HuH-7.5 (cell line): ENCODE measurements around the gene CACNA2D3.

Experiments used
- DNase-seq: peaks from one replicate; pipeline ENCODE4 v3.0.0; 2011; ENCODE audit warnings: low spot score

CACNA2D3 gene

DNA sequence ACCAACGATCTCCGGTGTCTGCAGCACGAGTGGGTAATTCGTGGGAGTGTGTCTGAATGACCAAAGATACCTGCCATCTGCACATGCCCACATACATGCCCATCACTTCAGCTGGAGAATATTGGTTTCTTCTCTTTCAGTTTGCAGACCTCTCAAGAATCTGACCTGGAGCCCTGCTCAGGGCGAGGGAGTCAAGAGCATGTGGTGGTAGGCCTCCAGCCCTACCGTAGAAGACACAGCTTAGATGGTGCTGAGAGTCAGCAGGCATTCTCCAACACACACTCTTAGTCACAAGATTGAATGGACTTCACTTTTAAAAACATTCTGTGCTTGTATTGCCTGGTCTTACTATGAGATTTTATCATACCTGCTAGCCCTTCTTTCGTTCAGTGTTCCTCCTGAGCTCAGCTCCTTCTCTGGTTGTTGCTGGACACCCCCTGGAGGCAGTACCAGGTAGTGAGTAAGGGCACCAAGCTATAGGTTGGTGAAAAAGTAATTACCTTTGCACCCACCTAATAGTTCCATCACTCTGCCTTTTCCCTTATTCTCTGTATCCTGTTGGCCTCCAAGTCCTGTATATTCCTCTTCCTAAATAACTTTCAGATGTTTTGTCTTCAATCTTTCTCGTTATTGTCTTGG, 252.0 kb downstream of the CACNA2D3 start:
- DNase-seq: peak; percentile 10

DNA sequence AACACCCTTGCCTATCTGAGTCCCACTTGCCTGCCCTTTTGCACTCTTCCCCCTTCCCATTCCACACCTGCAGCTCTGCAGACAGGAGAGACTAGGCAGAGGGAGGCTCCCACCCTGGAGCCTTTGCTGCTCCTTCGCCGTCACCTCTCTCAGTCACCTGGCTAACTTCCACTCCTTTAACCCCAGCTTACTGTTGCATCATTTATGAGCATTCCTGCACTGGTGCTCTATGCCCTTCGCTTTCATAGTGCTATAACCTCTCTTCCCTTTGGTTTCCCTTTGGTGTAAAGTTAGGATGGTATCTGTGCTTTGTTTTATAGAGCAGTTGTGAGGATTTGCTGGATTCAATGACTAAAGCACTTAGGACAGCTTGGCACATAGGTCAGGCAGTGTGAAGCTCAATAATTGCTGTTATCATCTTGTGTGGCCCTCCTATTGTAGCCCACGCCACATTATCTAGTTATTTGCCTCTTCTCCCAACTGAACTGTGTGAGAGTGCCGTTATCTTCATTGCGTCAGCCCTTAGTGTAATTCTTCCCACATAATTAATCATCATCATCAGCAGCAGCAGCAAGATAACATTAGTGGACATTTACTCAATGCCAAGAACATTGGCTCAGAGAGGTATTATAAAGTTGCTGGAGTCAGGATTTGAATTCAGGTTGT, 253.9 kb downstream of the CACNA2D3 start:
- no peak for DNase-seq

DNA sequence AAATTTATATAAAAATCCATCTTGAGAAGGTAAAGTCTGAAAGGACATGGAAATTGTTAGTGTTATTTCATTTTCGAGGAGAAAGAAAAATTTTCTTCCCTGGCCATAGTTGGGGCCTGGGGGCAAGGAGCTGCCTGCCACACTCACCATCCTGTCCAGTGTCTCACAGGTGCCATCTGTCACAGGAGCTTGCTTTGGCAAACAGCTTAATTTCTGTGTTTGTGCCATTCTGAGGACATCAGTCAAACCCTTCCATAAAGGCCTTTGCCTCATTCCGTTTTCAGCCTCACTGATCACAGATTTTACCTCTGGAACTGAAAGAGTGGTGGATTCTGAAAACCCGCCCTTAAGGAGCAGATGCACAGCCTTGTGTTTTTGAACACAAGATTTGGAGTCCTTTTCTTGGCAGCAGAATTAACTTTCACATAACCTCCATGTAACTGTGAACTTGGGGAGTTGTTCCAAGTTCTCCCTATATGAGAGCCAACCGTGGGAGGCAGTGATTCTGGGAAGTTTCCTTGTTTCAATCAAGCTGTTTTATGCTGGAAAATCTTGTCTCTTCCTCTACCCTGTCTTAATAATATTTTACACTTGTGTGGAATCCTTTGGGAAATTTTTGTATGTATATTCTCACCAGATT, 254.7 kb downstream of the CACNA2D3 start:
- DNase-seq: no peak

DNA sequence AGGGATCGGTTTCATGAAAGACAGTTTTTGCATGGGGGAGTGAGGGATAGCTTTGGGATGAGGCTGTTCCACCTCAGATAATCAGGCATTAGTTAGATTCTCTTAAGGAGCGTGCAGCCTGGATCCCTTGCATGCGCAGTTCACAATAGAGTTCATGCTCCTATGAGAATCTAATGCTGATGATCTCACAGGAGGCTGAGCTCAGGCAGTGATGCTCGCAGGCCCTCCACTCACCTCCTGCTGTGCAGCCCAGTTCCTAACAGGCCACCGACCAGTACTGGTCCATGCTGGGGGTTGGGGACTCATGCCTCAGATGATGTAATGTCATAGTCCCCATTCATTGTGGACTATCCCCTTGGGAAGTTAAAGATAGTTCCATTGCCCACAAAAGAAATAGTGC, 255.8 kb downstream of the CACNA2D3 start:
- DNase-seq: no peak

DNA sequence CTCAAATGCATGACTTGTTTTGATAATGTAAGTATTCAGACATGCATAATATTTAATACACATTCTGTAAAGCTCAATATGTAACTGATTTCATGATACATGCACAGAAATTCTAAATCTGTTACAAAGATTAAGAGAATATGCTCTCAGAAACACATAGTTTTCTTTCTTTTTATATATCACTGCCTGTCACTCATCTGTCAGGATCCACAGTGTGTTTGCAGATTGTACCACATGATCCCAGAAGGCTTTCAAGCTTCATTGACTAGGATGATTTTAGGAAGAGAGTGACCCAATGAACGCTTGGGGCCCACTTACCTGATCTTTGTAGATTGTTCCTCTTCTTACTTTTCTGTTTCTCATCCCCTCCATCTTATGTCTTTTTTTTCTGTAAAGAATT, 261.9 kb downstream of the CACNA2D3 start:
- no peak for DNase-seq

DNA sequence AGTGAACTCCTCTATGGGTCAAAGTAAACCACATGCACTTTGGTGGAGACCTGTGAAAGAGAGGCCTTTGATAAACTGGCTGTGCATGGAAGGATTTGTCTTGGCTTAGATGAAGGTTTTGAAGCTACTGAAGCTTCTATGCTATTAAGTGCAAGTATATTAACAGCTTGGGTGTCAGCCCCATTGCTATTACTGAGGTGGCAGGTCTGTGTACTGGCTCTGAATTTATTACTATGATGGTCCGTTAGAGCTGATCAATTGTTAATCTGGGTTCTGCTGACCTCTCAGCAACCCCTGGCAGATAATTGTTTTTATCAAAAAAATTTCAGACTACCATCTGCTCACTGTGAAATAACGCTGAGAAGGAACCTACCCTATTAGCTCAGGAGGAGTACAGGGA, 268.2 kb downstream of the CACNA2D3 start:
- no peak for DNase-seq

DNA sequence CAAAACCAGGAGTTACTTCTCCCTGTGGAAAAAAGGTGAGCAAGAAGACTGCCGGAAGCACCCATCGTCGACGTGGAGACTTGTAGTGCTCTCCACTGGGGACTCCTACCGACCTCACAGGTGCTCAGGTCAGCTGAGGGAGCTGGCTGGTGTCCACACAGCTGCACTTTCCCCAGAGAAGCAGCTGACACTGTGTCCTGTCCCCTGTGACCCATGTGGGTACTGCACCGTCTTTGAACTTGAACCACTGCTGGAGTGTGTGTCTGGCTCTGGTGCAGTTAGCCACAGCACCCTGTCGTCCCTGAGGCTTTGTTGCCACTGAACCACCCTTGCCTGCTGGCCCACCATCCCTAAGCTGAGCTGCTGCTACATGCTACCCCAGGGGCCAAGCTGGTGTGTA, 270.8 kb downstream of the CACNA2D3 start:
- no peak for DNase-seq

DNA sequence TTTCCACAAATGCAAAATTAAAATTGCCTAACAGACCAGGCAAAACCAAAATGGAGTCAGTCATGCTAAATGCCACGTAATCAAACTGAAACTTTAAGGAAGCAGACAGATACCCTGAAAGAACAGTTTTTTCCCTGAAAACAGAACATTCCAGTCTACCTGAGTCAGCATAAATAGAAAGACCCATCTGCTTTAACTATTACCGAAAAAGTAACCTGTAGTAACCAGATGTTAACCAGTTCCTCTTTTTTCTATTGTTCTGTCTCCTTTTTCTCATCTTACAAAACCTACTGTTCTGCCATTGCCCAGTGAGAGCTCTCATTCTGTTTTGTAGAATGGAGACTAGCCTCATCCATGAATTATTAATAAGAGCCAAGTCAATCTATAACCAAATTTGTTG, 286.0 kb downstream of the CACNA2D3 start:
- DNase-seq: no peak

DNA sequence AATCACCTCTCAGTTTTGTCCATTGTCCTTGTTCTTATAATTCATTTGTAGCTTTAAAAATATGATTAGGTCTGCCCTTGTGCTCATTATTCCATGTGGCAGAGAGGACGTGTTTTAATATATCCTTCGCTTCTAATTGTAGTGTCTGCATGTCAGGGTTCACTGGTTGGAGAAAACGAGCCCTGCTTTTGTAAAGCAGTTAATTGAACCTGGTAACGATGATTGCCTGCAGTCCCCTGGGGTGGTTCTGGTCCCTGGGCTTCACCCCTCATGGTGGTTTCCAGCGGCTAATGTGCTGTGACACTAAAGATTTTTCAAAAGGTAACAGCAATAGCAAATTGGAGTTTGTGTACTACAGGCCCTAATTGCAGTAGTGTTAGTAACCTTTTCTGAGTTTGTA, 299.6 kb downstream of the CACNA2D3 start:
- no peak for DNase-seq

DNA sequence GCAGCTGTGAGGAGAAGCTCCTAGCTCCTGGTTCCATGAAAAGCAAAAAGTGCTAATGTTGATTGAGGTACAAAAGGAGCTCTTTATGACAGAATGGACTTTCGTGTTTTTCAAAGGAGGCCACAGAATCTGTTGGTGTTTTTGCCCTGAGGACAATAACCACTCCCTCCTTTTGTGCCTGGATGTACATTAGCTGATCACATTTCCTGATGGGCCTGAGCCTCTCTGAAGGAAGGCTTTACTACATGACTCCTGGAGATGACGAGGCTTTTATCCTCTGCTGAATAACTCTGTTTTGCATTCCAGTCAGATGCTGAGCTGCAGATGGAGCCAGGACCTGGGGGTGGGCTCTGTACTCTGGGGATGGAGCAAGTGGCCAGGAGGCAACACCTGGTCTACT, 301.9 kb downstream of the CACNA2D3 start:
- no peak for DNase-seq

DNA sequence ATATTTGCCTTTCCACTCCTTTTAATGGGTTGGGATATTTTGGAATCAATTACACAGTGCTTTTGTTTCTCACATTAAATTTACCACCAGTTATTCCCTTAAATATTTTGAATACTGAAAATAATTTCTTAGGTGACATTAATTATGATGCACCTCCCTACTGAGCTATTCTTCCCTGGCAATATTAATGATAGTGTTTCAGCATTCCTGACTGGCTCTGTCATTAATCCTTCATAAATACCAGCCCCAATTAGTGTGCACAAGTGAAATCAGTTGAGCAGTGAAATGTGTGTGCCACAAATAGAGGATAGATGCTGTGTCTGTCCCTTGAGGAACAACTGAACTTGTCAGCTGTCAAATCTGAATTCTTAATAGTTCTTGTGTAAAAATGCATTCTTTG, 304.0 kb downstream of the CACNA2D3 start:
- DNase-seq: no peak

DNA sequence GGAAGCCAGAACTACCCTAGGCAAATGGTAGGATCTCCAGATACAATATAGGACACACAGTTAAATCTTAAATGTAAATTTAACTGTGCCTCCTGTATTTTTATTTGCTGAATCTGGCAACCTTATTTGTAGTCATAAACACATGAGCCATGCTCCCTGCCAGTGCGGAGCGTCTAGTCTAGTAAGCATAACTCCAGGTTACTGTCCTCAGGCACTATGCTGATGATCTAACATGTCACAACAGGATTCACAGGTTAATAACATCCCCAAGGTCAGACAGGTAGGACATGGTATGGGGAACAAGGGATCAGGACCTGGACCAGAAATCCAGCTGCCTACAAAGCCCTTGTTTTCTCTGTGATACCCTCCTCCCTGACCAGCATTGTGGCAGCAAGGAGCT, 305.1 kb downstream of the CACNA2D3 start:
- no peak for DNase-seq

DNA sequence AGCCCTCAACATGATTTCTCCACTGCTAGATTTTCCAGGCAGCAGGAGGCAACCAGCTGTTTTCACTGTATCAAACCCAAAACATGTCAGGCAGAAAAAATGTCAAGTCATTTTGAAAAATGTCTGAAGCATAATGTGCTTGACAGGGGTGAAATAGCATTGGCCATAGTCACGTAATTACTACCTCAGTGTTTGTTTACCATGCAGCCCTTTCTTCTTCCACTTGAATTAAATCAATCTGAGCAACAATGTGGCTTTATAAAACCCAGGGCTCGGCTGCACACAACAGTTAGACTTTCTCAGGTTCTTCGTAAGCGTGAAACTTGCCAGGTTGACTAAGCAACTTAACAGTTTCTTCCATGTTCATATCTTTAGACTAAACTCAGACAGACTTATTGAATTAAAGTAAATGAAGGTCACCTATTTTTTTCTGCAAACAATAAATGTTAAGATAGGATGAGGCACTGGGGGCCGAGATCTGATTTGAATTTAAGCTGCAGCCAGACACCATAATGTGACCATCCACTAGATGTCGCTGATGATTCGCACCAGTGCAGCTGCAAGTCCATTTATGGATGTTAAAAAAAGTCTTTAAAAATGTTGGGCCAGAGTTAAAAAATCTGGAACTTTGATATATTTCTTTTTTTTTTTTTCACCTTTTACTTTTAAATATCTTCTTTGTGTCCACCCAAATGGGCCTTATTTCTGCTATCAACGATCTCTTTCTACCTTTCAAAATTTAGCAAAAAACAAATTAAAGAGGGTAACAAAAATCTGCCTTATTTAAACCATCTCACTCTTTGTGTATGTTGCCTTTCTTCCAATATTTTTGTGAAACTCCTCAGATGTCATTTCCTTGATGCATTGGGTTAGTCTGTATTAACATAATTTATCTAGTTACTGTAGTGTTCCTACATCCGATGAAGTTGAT, 305.9 kb downstream of the CACNA2D3 start:
- no peak for DNase-seq

DNA sequence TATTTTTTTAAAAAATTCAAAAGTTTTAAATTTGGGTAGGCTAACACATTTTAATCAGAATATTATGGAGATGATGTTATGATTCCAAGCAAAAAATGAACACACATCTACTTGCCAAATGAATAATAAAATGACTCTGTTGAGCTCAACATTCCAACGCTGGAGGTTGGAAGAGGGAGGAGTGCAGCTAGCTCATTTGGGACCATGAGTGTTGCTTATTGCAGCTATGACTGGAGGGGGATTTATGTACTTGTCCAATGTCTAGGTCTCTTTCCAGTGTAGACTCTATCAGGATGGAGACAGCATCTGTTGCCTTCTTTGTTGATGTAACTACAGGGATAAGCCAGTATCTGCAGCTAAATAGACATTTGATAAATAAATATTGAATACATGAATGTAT, 310.6 kb downstream of the CACNA2D3 start:
- DNase-seq: no peak

DNA sequence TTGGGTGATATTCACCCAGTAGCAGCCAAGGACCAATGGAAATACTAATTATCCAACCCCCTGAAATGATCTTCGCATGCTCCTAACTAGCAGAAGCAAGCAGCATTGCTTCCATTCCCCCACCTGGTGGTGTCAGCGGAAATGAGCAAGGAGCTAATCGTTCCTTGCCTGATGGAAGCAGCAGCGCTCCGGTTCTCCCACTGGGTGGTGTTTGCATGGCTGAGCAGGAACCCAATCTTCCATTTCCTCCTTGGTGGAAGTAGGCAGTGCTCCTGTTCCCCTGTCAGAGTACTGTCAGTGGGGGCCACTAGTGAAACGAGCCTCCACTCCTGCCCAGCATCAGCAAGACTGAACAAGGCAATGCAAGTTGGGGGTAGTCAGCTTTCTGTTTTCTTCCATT, 311.5 kb downstream of the CACNA2D3 start:
- DNase-seq: no peak

DNA sequence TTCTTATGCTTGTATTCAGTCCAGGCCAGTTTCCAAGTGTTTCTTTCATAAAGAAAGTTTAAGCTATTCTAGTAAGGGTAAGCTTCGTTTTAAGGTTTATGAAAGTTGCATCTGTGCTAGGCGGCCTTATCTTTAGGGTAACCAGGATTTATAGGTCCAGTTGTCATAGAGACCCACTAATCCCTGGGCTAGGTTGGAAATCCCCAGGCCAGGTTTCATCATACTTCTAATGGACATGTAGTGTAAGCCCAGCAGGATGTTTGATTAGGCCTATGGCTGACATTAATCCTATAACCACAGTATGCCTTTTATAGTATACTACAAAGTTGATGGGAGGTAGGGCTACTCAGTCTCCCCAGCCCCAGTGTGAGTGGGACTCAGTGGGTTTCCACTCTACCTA, 312.4 kb downstream of the CACNA2D3 start:
- no peak for DNase-seq

DNA sequence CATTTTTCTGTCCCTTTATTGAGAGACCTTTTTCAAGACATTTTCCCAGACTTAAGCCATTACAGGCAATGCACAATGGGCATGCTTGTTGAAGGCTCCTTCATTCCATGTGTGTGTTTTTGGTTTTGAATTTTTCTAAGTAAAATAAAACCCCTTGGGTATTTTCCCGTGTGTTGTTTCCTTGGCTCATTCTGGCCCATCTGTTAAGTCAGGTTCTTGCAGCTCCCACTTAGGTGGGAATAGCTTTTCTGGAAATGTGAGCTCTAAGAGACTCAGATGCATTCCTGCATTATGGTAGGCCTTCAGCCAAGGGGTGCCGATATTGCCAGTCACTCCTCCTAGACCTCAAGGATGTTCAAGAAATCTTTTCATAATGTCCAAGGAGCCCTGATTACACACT, 314.9 kb downstream of the CACNA2D3 start:
- DNase-seq: no peak

DNA sequence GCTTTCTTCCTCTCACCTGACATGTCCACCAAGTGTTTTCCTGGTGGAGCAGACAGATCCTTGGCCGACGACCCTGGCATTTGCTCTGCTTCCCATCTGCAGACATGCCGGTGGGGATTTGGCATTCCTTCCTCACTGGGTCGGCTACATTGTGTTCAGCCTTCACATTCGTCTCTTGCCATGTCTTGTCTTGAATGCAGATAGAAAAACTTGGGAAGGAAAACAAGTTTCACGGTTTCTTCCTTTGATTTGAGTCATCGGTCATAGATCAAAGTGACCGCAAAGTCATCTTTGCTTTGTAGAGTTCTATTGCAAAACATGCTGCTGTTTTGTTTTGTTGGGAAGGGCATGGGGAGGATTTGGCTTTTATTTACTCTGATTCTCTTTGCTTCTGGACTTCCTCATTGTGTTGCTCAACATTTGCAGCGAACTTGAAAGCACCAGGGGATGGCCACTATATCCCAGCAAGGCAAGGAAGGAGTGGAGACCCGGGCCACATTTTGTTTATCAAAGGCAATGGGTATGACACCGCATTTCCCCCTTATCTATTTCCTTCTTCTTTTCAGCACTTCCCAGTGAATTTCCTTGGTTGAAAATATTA, 321.3 kb downstream of the CACNA2D3 start:
- DNase-seq: no peak

DNA sequence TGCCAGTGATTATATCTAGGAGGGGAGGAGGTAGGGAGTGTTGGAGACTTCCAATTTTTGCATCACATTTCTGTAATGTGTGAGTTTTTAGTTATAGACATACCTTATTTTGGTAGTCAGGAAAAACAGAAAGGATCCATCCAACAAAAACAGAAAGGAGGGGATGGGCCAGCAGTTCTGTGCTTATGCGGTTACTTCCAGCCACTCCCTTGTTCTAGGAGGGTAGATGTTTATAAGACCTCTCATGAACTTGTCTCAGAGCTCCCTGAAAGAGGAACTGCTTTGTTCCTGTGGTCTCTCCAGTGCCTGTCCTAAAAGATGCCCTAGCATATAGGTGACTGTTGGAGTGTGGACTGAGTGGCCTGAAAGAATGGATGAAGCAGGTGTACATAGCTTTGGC, 323.3 kb downstream of the CACNA2D3 start:
- no peak for DNase-seq

DNA sequence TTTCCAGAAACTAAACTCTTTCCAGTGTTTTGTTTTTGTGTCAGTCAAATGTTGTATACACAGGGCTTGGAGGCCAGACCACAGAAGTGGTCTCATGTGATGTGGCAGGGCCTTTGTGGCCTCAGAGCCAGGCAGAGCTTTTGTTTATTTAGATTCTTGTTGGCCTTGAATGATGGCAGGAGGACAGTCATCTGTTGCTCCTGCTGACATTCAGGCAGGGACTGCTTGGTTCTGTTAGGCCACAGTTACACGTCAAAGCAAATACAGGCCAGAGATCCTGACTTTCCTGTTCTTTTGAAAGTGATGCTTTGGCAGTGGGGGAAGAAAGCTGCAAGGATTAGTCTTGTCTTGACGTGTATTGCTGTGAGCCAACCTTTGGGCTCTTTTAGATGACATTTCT, 325.1 kb downstream of the CACNA2D3 start:
- DNase-seq: no peak

DNA sequence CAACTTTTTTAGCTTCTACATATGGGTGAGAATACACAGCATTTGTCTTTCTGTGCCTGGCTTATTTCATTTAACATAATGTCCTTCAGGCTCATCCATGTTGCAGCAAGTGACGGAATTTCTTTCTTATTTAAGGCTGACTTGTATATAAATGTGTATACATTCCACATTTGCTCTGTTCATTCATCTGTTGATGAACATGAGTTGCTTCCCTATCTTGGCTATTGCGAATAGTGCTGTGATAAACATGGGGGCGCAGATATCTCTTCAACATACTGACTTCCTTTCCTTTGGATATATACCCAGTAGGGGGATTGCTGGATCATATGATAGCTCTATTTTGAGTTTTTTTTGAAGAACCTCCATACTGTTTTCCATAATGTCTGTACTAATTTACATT, 332.5 kb downstream of the CACNA2D3 start:
- no peak for DNase-seq

DNA sequence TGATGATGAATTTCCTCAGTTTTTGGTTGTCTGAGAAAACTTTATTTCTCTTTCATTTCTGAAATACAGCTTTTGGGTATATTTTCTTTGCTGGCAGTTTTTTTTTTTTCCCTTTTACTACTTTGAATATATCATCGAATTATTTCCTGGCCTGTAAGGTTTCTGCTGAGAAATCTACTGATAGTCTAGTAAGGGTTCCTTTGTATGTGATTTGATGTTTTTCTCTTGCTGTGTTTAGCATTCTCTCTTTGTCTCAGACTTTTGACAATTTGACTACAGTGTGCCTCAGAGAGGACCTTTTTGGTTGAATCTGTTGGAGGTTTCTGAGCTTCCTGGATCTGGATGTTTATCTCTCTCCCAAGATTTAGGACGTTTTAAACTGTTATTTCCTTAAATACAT, 336.0 kb downstream of the CACNA2D3 start:
- DNase-seq: no peak
